Uterus (tissue), 2 donors: ENCODE measurements around the gene EYA4.

Experiments used
- CTCF ChIP-seq, 4 experiments: fragments of 200-600 bp in 2 of 4; fragments of 450-650 bp in 2 of 4; sonication (generic) in 2 of 4; IDR thresholded peaks; one replicate each; pipeline ENCODE4 v1.5.1; 2016 to 2019; ENCODE audit warnings: antibody characterized with exemption in 4 of 4, mild to moderate bottlenecking in 2 of 4, moderate library complexity in 1 of 4
- POLR2A ChIP-seq, 2 donors: fragments of 450-650 bp; IDR thresholded peaks; one replicate each; pipeline ENCODE4 v1.6.1; 2016; ENCODE audit warnings: antibody characterized with exemption in 2 of 2, mild to moderate bottlenecking in 1 of 2, moderate library complexity in 1 of 2

DNA sequence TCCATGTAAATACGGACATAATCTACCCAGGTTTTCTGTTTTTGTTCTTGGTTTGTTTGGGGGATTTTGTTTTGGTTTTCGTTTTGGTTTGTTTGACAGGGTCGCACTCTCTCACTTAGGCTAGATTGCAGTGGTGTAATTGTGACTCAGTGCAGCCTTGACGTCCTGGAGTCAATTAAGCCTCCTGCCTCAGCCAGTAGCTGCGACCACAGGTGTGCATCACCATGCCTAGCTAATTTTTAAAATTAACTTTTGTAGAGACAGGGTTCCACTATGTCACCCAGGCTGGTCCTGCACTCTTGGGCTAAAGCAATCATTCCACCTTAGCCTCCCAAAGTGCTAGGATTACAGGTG is 37.8 kb upstream of the EYA4 start:
- no peak for TF ChIP-seq CTCF (IDR thresholded peaks at IDR 0.05)
- no peak for TF ChIP-seq POLR2A (IDR thresholded peaks at IDR 0.05)
